ENCODE measurements around the gene RRP9. TPM values are rescaled to one million over a fixed set of nuclear protein-coding genes. Genes with fewer than 3 reads are reported as not detected.
A peak's percentile ranks its signal among the peaks of the same experiment; 100 is the strongest.

The RRP9 gene
- total RNA-seq, 2 experiments from 2014 or later: 6.4 to 7.6 TPM

DNA sequence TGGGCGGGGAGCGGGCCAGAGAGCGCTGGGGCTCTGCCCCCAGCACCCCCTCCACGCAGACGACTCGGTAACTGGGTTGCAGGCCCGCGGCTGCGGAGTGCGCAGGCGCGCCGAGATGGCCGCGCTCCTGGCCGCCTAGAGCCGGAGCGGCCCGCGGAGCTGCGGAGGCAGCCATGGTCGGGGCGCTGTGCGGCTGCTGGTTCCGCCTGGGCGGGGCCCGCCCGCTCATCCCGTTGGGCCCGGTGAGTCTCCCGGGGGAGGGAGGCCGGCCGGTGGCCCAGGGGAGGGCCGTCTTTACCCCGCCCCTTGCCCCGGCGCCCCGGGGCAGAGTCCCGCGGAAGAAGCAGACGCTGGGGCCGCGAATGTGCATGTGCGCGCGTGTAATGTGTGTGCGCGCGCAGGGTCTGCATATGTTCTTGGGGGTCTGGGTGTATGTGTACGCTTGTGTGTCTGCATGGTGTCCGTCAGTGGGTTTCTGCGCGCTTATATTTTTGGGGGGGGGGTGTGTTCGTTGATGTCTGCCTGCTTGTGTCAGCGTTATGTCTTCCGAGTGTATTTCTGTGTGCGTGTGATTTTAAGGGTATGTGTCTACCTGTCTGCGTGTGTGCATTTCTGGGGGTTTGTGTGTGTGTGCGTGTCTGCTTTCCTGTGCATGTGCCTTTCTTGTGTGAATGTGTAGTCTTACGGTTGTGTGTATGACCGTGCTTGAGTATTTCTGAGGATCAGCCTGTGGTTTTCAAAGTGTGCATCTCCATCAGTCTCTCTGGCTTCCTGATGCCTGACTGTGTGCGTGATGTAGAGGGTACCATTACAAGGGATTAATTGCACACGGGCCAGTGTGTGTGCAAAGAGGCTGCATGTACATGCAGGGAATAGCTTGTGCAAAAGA lies 33.5 kb upstream of the RRP9 start, which contains the start of gene ABHD14A:
TSS of gene ABHD14A (plus strand) at position 102 of the 889 bp plus-strand sequence. CDS start at position 174, 72 bp downstream.
- Histone ChIP-seq H3K4me1 (ENCODE audit: insufficient read depth, low read length) (peaks cover 61% of the 10 kb centered on the region), H3K36me3 (ENCODE audit: insufficient read depth, low read length) (no peaks in the 10 kb centered on the region), H3K27ac (ENCODE audit: low read depth in 1 of 2, low read length in 2 of 2) (peak within 1 kb of the TSS; percentile 57 to 79), H3K27me3 (ENCODE audit: control insufficient read depth in 1 of 2, insufficient read depth in 2 of 2, low read length in 2 of 2) (no peaks in the 10 kb centered on the region), H3K9me3 (ENCODE audit: control insufficient read depth in 1 of 2, insufficient read depth in 1 of 2, low read length in 2 of 2) (no peaks in the 10 kb centered on the region), H3K4me3 (ENCODE audit: low read length) (peak within 1 kb of the TSS; percentile 63)
- ChIA-PET CTCF (interaction anchor here (2.1 to 4.7 kb wide), 5 partner anchors 8 to 30 kb away, joined by 8 to 46 read pairs (median 14); partner anchors contain the start of genes ACY1 and RPL29), POLR2A (interaction anchor here (0.7 to 2.9 kb wide), 6 partner anchors 7 to 82 kb away, joined by 3 to 33 read pairs (median 8); partner anchors contain the start of genes ACY1, PARP3, RPL29 and RRP9)
- ATAC-seq (ENCODE audit: poor library complexity) (peak; percentile 67), DNase-seq (peak; percentile 48 to 92 (median 67))
- Mint-ChIP-seq H3K27me3 (no peaks in the 10 kb centered on the region), H3K4me3 (peak within 1 kb of the TSS; percentile 97), H3K36me3 (ENCODE audit: low read depth) (peaks cover 15% of the 10 kb centered on the region), H3K4me1 (ENCODE audit: low read depth) (peaks cover 44% of the 10 kb centered on the region), H3K9me3 (no peaks in the 10 kb centered on the region), H3K27ac (peak within 1 kb of the TSS; percentile 92)
- intact Hi-C loops (cut with DNase I, micrococcal nuclease): loop anchor here (1.0 kb wide), 2 partner anchors 20 to 33 kb away; partner anchors contain the start of genes PARP3 (in 2 of the 2) and RPL29 (in 1 of the 2)
- TF ChIP-seq, protein P1, sequence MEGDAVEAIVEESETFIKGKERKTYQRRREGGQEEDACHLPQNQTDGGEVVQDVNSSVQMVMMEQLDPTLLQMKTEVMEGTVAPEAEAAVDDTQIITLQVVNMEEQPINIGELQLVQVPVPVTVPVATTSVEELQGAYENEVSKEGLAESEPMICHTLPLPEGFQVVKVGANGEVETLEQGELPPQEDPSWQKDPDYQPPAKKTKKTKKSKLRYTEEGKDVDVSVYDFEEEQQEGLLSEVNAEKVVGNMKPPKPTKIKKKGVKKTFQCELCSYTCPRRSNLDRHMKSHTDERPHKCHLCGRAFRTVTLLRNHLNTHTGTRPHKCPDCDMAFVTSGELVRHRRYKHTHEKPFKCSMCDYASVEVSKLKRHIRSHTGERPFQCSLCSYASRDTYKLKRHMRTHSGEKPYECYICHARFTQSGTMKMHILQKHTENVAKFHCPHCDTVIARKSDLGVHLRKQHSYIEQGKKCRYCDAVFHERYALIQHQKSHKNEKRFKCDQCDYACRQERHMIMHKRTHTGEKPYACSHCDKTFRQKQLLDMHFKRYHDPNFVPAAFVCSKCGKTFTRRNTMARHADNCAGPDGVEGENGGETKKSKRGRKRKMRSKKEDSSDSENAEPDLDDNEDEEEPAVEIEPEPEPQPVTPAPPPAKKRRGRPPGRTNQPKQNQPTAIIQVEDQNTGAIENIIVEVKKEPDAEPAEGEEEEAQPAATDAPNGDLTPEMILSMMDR (IDR thresholded peaks at IDR 0.05): no peak

DNA sequence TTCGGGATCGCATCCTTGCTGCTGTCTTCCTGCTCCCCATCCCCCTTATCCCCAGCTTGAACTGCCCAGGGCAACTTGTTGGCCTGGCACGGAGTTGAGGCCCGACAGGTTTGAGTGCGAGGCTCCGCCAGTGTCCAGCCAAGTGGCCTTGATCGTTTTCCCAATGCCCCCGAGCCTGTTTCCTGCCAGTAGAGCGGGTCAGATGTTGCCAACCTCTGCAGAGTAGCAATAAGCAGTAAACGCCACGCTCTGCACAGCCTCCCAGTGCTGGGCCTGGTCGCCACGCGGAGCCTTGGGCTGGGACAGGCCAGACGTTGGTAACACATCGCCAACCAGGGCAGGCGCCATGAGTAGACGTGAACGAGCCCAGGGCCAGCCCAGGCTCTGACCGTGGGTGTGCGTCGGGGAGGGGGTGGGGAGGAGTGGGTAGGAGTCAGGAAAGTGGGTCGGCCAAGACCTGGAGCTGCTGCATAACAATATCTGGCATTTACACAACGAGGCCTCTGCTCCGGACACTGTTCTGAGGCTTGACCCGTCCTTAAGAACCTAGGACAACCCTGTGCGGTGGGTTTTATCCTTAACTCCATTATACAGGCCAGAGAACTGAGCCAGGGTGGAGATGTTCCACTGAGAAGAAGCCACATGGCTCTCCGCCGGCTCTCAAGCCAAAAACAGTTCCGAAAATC lies 32.7 kb upstream of the RRP9 start:
- ATAC-seq (ENCODE audit: poor library complexity): peak; percentile 12
- Mint-ChIP-seq H3K4me3 (peak overlapping the region; percentile 97), H3K9me3 (no peaks in the 10 kb centered on the region), H3K27me3 (no peaks in the 10 kb centered on the region), H3K4me1 (ENCODE audit: low read depth) (peaks cover 45% of the 10 kb centered on the region), H3K27ac (peak overlapping the region; percentile 92), H3K36me3 (ENCODE audit: low read depth) (peaks cover 15% of the 10 kb centered on the region)
- peak in 3 of 14 experiments; percentile 21 to 57 (median 42) for DNase-seq
- peak overlapping the region; percentile 57 to 59 for H3K27ac ChIP-seq (ENCODE audit: low read depth in 1 of 2, low read length in 2 of 2)
- no peaks in the 10 kb centered on the region for H3K27me3 ChIP-seq (ENCODE audit: control insufficient read depth in 1 of 2, insufficient read depth in 2 of 2, low read length in 2 of 2)
- H3K36me3 ChIP-seq (ENCODE audit: insufficient read depth, low read length): no peaks in the 10 kb centered on the region
- peaks cover 60% of the 10 kb centered on the region for H3K4me1 ChIP-seq (ENCODE audit: insufficient read depth, low read length)
- H3K4me3 ChIP-seq (ENCODE audit: low read length): peak overlapping the region; percentile 63
- intact Hi-C loops (cut with DNase I, micrococcal nuclease): loop anchor here (1.0 kb wide), 1 partner anchor 32 kb away; the partner anchor contains the start of gene PARP3 (in 2 of the 2)
- TF ChIP-seq, protein P1 (IDR thresholded peaks at IDR 0.05): peak; percentile 60
- ChIA-PET CTCF (interaction anchor here (0.6 to 4.7 kb wide), 17 partner anchors 9 to 474 kb away, joined by 3 to 46 read pairs (median 5); partner anchors contain the start of genes ACY1, DCAF1, DUSP7 and GPR62), POLR2A (interaction anchor here (0.8 to 2.9 kb wide), 15 partner anchors 8 to 474 kb away, joined by 3 to 33 read pairs (median 4); partner anchors contain the start of genes ACY1, DCAF1, GPR62 and PARP3)
- H3K9me3 ChIP-seq (ENCODE audit: control insufficient read depth in 1 of 2, insufficient read depth in 1 of 2, low read length in 2 of 2): no peaks in the 10 kb centered on the region

DNA sequence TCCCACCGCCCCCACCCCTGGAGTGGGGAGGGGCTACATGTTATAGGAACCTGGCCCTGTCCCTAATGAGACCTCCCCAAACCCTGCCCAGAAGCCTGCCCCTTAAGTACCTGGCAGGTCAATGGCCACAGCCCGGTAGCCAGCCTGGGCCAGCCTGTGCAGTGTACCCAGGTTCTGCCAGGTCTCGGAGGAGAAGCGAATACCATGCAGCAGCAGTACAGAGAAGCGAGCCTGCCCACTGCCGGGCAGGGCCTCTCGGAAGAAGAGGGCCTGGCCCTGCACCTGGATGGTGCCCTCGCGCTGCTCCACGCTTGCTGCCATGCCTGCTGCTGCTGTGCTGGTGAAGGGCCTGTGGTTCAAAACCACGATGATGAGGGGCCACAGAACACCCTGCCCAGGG lies 29.6 kb upstream of the RRP9 start:
- H3K4me1 ChIP-seq (ENCODE audit: insufficient read depth, low read length): peaks cover 61% of the 10 kb centered on the region
- Mint-ChIP-seq H3K4me3 (peak overlapping the region; percentile 66), H3K27me3 (no peaks in the 10 kb centered on the region), H3K27ac (no peak overlapping the region), H3K36me3 (ENCODE audit: low read depth) (peaks cover 15% of the 10 kb centered on the region), H3K9me3 (no peaks in the 10 kb centered on the region), H3K4me1 (ENCODE audit: low read depth) (peaks cover 52% of the 10 kb centered on the region)
- no peak for DNase-seq
- H3K9me3 ChIP-seq (ENCODE audit: control insufficient read depth in 1 of 2, insufficient read depth in 1 of 2, low read length in 2 of 2): no peaks in the 10 kb centered on the region
- CTCF ChIA-PET: interaction anchor here (4.7 kb wide), 1 partner anchor 12 kb away, joined by 46 read pairs; the partner anchor contains the start of gene ACY1
- POLR2A ChIA-PET: no interaction called here
- intact Hi-C loops (cut with DNase I, micrococcal nuclease): no loop called here
- H3K27ac ChIP-seq (ENCODE audit: low read depth in 1 of 2, low read length in 2 of 2): no peak overlapping the region
- TF ChIP-seq, protein P1 (IDR thresholded peaks at IDR 0.05): no peak
- ATAC-seq (ENCODE audit: poor library complexity): no peak
- no peaks in the 10 kb centered on the region for H3K36me3 ChIP-seq (ENCODE audit: insufficient read depth, low read length)
- no peaks in the 10 kb centered on the region for H3K27me3 ChIP-seq (ENCODE audit: control insufficient read depth in 1 of 2, insufficient read depth in 2 of 2, low read length in 2 of 2)
- no peak overlapping the region for H3K4me3 ChIP-seq (ENCODE audit: low read length)

All from CD4-positive, alpha-beta T cell (primary cell).